ENCODE results near the gene LRRC2. TPM values are rescaled to one million over a fixed set of nuclear protein-coding genes. Genes with fewer than 3 reads are reported as not detected.

Gene LRRC2
- 1 to 10 TPM; 1.1 to 3.1 TPM for total RNA-seq
- under 1 TPM; 0.09 to 0.39 TPM for polyA plus RNA-seq
- long read RNA-seq, donor 1: 0 reads
- long read RNA-seq, donor 2: 0 reads
- long read RNA-seq, donor 3: 0 reads
- long read RNA-seq, donor 4: 0 reads
- long read RNA-seq, donor 5: 0 reads

- Histone ChIP-seq H3K27ac (ENCODE audit: low read depth in 1 of 2, low read length in 1 of 2) (peak within 1 kb of the TSS in 1 of 2 donors; percentile 94), H3K9me3 (ENCODE audit: control insufficient read depth in 4 of 4, insufficient read depth in 3 of 4, low read length in 3 of 4) (peaks cover 0 to 2% (median 0%) of the 10 kb centered on the region in 4 donors), H3K27me3 (ENCODE audit: control insufficient read depth in 3 of 3, insufficient read depth in 3 of 3, low read length in 2 of 3) (peaks cover 0 to 23% (median 9%) of the 10 kb centered on the region in 3 donors), H3K4me1 (ENCODE audit: control insufficient read depth in 5 of 5, insufficient read depth in 5 of 5, low read length in 5 of 5) (peaks cover 0 to 14% (median 0%) of the 10 kb centered on the region in 5 donors), H3K36me3 (ENCODE audit: control insufficient read depth in 4 of 4, insufficient read depth in 4 of 4, low read length in 4 of 4) (no peaks in the 10 kb centered on the region), H3K9ac (ENCODE audit: insufficient read depth in 1 of 2, low read length in 2 of 2) (no peak within 1 kb of the TSS), H3K4me3 (peak within 1 kb of the TSS; percentile 32)
- TF ChIP-seq CTCF (IDR thresholded peaks at IDR 0.05; ENCODE audit: control extremely low read depth, extremely low read depth): no peak
- 2 to 4% methylated on average over 39 of the region's 39 CpGs for WGBS, 2 donors
- ATAC-seq (ENCODE audit: insufficient read depth, low FRiP score): peak; percentile 50
- DNase-seq: peak; percentile 53 to 82 (median 65)
Measured at GRCh38 chr3:46566040-46566641, at the start of gene LRRC2. Gene LRRC2, minus strand, starts transcription at chr3:46566302. Its CDS starts 14,711 bp downstream, at chr3:46551591.

GRCh38 chr3:46615050-46615775 lies 49.1 kb upstream of the LRRC2 start:
- ATAC-seq (ENCODE audit: insufficient read depth, low FRiP score): no peak
- TF ChIP-seq CTCF (IDR thresholded peaks at IDR 0.05; ENCODE audit: control extremely low read depth, extremely low read depth): no peak
- DNase-seq: peak; percentile 65 to 91 (median 67)
- Histone ChIP-seq H3K27me3 (ENCODE audit: control insufficient read depth in 3 of 3, insufficient read depth in 3 of 3, low read length in 2 of 3) (peaks cover 0 to 2% (median 0%) of the 10 kb centered on the region in 3 donors), H3K9me3 (ENCODE audit: control insufficient read depth in 4 of 4, insufficient read depth in 3 of 4, low read length in 3 of 4) (no peaks in the 10 kb centered on the region), H3K27ac (ENCODE audit: low read depth in 1 of 2, low read length in 1 of 2) (no peak overlapping the region), H3K4me1 (ENCODE audit: control insufficient read depth in 5 of 5, insufficient read depth in 5 of 5, low read length in 5 of 5) (peaks cover 0 to 15% (median 3%) of the 10 kb centered on the region in 5 donors), H3K4me3 (no peak overlapping the region), H3K9ac (ENCODE audit: insufficient read depth in 1 of 2, low read length in 2 of 2) (no peak overlapping the region), H3K36me3 (ENCODE audit: control insufficient read depth in 4 of 4, insufficient read depth in 4 of 4, low read length in 4 of 4) (no peaks in the 10 kb centered on the region)
- 88 to 93% methylated on average over 9 of the region's 9 CpGs for WGBS, 2 donors

GRCh38 chr3:46614431-46614830 lies 48.3 kb upstream of the LRRC2 start:
- ATAC-seq (ENCODE audit: insufficient read depth, low FRiP score) (no peak), DNase-seq (no peak)
- WGBS, 2 donors: 89 to 94% methylated on average over 4 of the region's 4 CpGs
- Histone ChIP-seq H3K36me3 (ENCODE audit: control insufficient read depth in 4 of 4, insufficient read depth in 4 of 4, low read length in 4 of 4) (no peaks in the 10 kb centered on the region), H3K9me3 (ENCODE audit: control insufficient read depth in 4 of 4, insufficient read depth in 3 of 4, low read length in 3 of 4) (no peaks in the 10 kb centered on the region), H3K9ac (ENCODE audit: insufficient read depth in 1 of 2, low read length in 2 of 2) (no peak overlapping the region), H3K27ac (ENCODE audit: low read depth in 1 of 2, low read length in 1 of 2) (no peak overlapping the region), H3K27me3 (ENCODE audit: control insufficient read depth in 3 of 3, insufficient read depth in 3 of 3, low read length in 2 of 3) (peaks cover 0 to 2% (median 0%) of the 10 kb centered on the region in 3 donors), H3K4me3 (no peak overlapping the region), H3K4me1 (ENCODE audit: control insufficient read depth in 5 of 5, insufficient read depth in 5 of 5, low read length in 5 of 5) (peaks cover 0 to 22% (median 3%) of the 10 kb centered on the region in 5 donors)
- no peak for TF ChIP-seq CTCF (IDR thresholded peaks at IDR 0.05; ENCODE audit: control extremely low read depth, extremely low read depth)

Data from lung (tissue), 16 donors.